Endometrial microvascular endothelial cells (primary cell): ENCODE data around the gene CNTNAP2. TPM values are rescaled to one million over a fixed set of nuclear protein-coding genes. Genes with fewer than 3 reads are reported as not detected.

Source experiments
- in situ Hi-C: cut with HindIII; loops from 2 replicates; pipeline ENCODE4 v1.10.0; 2017; ENCODE audit warnings: low sequenced_read_pairs, low pct_unique_long_range_greater_than_20kb; ENCODE audit errors: inconsistent ontology term
- total RNA-seq: library from RNA; depleted of rRNA; stranded (reverse); fragments of >200 nt; gene quantifications from one replicate; pipeline ENCODE4 v1.2.3, GENCODE V29; 2015; ENCODE audit errors: inconsistent ontology term

The CNTNAP2 gene
- not detected for total RNA-seq

DNA sequence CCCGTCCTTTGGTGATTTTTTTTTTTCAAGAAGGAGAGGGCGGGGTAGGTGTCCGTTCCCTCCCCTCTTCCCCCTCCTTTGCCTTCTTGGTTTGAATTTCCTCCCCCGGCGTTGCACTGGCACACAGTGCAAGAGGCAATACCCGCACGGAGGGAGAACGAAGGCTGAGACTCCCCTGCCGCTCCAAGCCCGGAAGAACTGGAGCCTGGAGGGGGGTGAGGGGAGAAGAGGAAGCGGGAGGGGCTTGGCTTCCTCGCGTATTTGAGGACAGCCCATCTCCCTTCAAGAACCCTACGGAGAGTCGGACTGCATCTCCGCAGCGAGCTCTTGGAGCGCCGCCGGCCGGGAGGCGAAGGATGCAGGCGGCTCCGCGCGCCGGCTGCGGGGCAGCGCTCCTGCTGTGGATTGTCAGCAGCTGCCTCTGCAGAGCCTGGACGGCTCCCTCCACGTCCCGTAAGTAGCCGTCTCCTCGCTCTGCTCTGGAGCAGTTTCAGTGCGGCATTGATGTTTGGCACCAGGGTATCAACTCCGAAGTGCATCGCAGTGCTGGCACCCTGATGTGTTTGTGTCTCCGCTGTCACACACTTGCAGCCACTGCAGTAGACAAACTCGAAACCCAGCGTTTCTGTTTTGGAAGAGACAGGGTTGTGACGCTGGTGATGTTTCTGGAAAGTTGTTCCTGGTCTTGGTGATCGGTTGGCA, at the start of gene CNTNAP2:
CNTNAP2 (plus strand) TSS at position 281 of the 702 bp plus-strand sequence; CDS start at position 357, 76 bp downstream.
- in situ Hi-C loops: no loop called here

DNA sequence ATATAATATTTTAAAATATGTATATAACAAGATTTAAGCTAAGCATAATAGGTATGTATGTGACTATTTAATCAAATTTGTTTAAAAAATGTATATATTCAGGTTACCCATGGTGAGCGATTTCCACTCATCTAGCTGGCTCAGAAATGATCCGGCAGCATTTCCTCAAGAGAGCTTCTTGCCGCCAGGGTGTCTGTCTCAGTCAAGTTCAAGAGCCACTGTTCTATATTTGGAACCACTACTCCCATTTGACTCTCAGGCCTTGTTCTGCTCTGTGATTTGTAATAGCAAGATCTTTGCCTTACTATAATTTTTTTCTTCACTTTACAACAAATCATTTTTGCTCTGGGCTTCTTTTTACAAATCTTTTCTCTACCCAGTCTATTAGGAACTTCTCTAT, 48.7 kb upstream of the CNTNAP2 start:
- in situ Hi-C loops: no loop called here

DNA sequence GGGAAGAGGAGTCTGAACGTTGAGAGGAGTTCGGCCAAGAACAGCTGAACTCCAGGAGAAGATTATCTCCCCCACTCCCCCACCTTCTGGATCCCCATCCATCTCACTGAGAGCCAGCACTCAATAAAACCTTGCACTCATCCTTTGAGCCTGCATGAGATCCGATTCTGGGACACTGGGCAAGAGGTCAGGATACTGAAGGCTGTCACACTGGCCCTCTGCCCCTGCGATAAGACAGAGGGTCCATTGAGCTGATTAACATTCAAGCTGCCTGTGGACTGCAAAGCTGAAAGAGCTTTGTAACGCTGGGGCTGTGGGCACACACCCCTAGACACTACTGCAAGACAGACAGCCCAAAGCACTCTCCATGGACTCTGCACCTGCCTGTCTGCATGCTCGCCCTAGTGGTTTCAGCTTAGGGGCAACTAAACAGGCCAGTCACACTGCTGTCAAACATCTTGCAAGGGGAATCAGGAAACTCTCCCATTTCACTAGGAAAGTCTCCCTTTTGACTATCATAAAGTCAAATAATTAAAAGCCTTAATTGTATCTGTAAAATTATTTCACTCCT, 42.3 kb upstream of the CNTNAP2 start:
- in situ Hi-C loops: no loop called here

DNA sequence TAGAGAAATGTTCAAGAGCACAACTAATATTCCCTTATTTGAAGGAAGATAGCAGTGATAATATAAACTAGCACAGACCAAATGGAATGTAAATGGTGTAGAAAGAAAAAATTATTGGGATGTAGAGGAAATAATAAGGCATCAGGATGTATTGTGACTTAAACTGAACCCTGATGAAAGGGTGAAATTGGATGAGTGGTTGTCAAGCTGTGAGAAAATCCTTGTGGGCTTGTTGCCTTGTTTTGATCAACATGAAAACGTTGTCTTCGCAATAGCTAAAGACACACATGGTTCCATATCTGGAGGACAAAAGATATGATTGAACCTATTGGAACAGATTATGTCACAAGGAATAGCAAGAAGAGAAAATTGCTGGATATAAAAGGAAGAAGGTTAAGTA, 40.3 kb upstream of the CNTNAP2 start:
- in situ Hi-C loops: no loop called here

DNA sequence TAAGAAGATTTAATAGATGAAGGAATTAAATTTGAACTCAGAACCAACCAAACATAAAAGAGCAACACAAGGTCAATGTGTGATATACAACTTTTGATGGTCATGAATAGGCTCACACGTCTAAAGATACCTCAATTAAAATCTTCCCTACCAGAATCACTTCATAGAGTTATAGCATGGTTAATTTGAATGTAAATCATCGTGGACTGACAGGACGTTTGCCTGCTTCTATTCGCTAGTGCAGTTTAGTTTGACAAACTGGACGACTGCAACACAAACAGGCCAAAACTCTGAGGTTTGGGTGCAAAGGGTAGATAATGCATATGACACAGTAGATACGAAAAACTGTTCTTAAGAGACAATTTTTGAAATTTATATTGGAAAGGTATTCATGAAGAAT, 32.5 kb upstream of the CNTNAP2 start:
- in situ Hi-C loops: no loop called here

DNA sequence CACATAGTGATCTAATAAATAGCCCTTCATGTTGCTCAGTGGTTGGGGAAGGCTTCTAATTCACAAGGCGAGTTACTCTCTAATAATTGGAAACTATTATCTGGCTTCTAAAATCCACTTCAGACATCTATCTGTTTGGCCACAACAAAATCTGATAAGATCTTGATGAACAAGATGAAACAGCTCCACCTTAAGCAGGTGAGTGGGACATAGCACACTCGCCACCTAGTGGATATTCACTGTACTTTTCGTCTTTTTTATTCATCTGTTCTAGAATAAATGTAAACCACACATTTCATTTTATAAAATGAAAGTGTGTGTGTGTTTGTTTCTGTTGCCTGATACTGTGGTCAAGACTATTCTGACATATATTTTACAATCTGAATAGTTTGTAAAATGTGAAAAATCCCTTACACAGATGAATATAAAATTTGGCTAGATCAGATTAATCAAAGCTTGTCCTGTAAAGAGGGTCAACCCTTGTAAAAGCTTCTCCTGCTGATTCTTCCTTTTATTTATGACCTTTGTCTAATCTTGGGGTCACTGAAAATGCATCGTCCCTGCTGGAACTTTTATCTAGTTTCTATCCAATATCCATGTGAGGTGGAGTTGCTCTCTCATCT, 26.5 kb upstream of the CNTNAP2 start:
- in situ Hi-C loops: no loop called here

DNA sequence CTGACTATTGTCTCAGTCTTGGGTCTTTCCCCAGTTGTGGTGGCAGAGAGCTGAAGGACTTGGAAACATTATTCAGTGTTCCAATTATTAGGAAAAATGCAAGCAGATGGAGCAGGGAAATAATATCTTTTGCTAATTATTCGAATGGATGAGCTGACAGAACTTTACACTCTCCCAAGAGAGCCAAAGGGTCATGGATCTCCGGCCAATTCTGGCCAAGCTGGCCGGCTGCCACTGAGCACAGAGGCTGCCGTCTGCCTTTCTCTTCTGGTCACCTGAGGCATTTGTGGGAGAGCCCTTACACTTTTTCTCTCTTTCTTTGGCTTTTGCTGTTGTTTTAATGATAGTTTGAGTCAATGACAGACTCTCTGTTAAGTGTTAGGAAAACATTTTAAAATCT, 22.2 kb upstream of the CNTNAP2 start:
- in situ Hi-C loops: no loop called here

DNA sequence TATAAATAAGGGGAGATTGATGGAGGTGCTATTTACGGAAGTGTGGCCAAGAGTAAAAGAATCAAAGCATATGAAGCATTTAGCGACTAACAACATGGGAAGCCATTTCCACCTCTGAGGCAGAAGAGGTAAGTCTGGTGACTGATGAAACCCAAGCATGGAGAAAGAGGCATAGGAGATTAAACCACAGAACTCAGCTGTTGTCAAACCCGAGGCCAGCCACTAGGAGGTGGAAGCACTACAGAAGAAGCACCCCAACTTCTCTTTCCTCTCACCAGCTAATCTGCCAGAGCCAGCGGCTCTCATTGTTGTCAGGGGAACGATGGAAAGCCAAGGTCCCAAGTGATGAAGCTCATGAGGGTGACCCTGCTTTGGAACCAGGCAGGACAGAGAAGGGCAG, 19.6 kb upstream of the CNTNAP2 start:
- in situ Hi-C loops: no loop called here

DNA sequence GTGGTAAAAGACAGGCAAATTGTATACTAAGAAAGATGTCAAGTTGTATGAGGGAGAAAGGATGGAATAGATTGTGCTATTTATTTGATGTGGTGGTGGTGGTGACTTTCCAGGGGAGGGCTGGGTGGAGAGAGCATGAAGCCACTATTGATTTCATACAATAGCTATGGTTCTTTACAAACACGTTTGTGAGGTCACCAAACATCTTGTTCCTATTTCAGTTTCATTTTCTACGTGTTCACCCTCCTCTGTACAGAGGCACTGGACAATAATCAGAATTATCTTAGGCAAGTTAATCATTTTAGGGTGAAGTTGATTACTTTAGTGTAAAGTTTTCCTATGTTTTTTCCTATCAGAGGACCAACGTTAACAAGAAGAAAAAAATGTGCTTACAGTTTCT, 10.3 kb upstream of the CNTNAP2 start:
- in situ Hi-C loops: no loop called here

DNA sequence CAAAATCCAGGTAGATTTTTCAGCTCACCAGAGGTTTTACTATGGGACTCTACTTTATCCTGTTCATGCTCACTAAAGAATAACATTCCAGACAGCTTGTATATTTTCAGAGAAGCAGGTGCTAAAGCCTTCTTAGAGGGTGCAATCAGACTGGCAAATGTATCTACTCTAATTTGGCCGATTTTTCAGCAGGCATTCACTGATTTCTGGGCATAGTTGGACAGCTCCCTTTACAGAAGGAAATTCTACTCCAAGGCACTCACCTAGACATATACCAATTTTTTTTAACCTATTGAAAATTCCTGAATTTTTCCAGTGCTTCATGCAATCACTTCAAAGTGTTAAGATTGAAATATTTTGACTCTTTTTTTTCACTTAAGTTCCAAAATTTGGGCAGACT, 3.8 kb upstream of the CNTNAP2 start:
- in situ Hi-C loops: no loop called here

DNA sequence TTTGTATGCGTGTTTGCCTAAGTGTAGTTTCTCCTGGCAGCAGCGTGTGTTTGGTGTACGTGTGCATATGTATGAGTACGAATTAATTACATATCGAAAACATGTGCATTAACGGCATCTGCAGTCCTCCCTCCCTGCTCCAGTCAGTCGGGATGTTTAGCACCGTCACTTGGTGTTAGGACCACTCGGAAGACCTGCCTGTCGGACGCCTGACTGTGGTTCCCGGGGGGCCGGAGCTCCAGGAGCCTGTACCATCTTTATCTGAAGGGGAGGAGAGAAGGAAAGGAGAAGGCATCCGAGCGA, 1.1 kb upstream of the CNTNAP2 start:
- in situ Hi-C loops: no loop called here

DNA sequence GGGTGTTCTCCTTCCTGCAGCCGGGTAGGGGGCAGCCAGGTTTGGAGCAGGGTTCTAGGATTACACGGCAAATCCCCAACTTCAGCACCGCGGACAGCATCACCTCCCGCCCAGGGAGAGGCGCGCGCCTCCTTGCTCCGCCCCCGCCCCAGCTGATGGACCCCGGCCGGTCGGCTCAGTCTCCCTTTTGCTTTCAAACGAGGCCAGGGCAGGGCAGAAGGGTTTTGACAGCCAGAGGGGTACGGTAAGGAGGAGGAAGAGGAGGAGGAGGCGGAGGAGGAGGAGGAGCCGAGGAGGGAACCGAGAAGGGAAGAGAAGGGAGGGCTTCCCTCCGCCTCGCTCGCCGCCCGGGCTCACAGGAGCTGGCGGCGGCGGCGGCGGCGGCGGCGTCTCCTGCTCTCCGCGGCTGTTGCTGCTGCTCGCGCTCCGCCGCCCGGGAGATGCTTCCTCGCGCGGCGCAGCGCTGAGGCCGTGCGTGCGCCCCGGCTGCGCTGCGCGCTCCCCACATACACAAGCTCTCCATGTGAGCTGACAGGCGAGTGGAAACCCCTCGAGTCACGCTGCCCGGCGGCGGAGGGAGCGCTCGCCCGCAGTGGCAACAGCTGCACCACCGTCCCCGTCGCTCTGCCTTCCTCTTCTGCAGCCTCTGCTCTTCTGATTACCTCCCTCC, 615 bp upstream of the CNTNAP2 start:
- in situ Hi-C loops: no loop called here

DNA sequence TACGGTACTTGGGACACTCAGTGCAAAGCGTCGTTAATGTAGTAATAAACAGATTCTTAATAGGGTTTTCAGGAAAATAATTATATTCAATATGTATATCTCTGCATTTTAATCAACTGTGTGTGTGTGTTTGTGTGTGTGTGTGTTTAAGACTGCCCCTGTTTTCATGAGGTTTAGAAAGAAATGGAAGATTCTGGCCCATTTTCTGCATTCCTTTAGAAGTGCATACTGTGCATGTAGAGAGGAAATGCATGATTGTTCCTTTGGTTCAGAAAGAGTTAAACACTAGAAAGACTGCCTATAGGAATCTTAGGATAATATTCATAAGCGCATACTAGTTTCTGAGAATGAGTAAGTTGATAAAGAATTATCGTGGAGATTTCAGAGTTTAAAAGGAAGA, 975 bp downstream of the CNTNAP2 start:
- in situ Hi-C loops: no loop called here

DNA sequence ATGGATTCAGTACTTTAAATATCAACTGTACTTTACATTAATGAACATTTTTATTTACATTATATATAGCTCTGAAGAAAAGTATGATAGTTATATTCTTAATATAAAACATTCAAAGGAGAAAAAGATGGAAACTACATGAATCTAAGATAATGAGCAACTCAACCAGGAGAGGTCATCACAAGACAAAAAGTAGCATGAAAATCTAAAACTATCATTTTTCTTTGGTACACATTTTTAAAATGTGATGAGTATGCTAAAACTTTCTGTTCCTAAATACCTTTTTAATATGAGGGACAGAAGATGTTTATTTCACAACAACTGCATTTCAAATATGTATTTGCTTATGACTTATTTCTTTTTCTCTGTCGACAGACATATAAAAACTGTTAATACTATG, 2.4 kb downstream of the CNTNAP2 start:
- in situ Hi-C loops: no loop called here

DNA sequence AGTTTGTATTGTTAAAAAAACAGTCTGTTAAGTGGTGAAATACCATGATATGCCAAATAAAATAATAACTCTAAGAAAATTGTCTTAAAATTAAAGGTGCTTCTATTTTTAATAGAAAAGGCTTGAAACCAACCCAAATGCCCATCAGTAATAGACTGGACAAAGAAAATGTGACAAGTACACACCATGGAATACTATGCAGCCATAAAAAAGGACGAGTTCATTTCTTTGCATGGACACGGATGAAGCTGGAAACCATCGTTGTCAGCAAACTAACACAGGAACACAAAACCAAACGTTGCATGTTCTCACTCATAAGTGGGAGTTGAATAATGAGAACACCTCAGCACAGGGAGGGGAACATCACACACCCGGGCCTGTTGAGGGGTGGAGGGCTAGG, 7.1 kb downstream of the CNTNAP2 start:
- in situ Hi-C loops: no loop called here

DNA sequence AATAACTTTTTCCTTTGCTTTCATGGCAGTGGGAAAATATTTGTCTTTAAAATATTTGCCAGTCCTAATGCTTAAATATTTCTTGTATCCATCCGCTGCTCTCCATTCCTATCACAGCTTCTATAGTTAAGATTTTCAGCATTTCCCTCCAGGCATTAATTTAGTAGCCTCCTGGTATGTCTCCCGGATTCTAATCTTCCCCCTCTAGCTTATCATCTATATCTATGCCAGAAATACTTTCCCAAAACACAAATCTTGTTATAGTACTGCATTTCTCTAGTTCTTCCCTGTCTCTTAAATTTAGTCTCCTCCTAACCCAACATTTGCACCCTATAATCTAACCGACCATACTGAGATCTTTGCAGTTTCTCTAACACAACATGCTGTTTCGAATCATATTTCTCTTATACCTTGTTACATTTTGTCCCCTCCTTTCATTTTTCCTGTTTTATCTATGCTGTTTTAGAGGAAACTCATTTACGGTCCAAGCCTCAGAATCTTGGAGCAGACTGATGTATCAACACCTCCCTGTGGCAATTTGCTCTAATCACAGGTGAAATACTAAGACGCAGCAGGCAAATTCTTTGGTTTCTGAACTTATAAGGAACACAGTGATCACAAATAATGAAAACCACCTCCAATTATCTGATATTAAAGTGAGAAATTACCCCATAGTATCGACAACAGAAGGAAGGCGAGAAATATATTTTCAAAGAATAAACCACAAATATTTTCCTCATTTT, 10.3 kb downstream of the CNTNAP2 start:
- in situ Hi-C loops: no loop called here

DNA sequence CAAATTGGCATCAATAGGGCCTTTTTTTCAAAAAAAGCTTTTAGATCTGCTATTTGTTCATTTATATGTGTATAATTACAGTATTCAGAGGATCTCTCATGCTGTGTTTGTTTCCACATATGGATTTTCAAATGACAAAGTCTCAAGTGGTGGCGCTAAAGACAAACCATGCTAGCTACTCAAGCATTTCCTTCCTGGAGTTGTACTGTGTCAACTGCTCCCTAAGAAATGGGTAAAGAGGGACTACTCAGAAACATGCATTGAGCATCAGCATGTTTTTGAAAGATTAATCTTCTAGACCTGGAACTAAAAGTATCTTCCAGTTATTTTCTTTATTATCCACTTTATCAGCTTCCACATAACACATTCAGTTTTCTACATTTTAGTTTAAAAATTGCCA, 12.7 kb downstream of the CNTNAP2 start:
- in situ Hi-C loops: no loop called here

DNA sequence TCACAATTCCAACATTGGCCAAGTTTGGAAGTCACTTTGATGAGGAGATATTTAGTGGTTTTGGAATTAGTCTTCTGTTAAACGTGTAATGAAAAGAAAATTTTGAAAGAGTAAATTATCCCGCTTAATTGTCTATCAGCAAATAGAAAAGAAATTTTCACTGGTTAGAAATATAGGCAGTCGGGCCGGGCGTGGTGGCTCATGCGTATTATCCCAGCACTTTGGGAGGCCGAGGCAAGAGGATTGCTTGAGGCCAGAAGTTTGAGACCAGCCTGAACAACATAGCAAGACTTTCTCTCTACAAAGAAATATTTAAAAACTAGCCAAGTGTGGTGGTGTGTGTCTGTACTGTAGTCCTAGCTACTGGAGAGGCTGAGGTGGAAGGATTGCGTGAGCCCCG, 13.4 kb downstream of the CNTNAP2 start:
- in situ Hi-C loops: no loop called here

DNA sequence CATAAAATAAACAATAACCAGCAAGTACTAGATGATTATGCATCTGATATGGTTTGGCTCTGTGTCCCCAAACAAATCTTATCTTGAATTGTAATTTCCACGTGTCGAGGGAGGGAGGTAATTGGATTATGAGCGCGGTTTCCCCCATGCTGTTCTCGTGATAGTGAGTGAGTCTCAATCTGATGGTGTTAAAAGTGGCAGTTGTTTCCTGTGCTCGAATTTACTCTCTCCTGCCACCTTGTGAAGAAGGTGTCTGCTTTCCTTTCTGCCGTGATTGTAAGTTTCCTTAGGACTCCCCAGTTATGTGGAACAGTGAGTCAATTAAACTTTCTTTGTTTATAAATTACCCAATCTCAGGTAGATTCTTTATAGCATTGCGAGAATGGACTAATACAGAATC, 15.1 kb downstream of the CNTNAP2 start:
- in situ Hi-C loops: no loop called here
